Measurements from ENCODE around the gene BCL10.

- TF ChIP-seq, protein P1, sequence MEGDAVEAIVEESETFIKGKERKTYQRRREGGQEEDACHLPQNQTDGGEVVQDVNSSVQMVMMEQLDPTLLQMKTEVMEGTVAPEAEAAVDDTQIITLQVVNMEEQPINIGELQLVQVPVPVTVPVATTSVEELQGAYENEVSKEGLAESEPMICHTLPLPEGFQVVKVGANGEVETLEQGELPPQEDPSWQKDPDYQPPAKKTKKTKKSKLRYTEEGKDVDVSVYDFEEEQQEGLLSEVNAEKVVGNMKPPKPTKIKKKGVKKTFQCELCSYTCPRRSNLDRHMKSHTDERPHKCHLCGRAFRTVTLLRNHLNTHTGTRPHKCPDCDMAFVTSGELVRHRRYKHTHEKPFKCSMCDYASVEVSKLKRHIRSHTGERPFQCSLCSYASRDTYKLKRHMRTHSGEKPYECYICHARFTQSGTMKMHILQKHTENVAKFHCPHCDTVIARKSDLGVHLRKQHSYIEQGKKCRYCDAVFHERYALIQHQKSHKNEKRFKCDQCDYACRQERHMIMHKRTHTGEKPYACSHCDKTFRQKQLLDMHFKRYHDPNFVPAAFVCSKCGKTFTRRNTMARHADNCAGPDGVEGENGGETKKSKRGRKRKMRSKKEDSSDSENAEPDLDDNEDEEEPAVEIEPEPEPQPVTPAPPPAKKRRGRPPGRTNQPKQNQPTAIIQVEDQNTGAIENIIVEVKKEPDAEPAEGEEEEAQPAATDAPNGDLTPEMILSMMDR (IDR thresholded peaks at IDR 0.05; ENCODE audit: insufficient read depth, low read depth, low read length), result no peak
- no peak for TF ChIP-seq EZH2 (IDR thresholded peaks at IDR 0.05; ENCODE audit: insufficient read depth, low read length)
Measured at GRCh38 chr1:85275701-85276214, 674 bp downstream of the BCL10 start.

Data from astrocyte (in vitro differentiated cells and primary cell).